Activated CD8-positive, alpha-beta memory T cell treated with anti-CD3 and anti-CD28 coated beads, Interleukin-2, amount 50 U/mL, for 24 hours (primary cell): ENCODE measurements around the gene STARD5.
"Not testable (repeated sequence)": the region's sequence is repeated elsewhere in the genome, so short reads cannot be mapped to it uniquely, and the experiment has no call there.

ENCODE experiments used
- DNase-seq: peaks from one replicate; pipeline ENCODE4 v3.0.0-alpha.2; 2020; ENCODE audit errors: extremely low read depth

The STARD5 gene

GRCh38 chr15:81323944-81324881 lies at the start of gene STARD5:
STARD5 (minus strand) TSS chr15:81324141; CDS start chr15:81324099, 42 bp downstream.
- peak; percentile 92 for DNase-seq

GRCh38 chr15:81373176-81373575 lies 49.2 kb upstream of the STARD5 start:
- no peak for DNase-seq

GRCh38 chr15:81372575-81372974 lies 48.6 kb upstream of the STARD5 start:
- no peak for DNase-seq

GRCh38 chr15:81363718-81364500 lies 40.0 kb upstream of the STARD5 start:
- DNase-seq = no peak

- DNase-seq = no peak
Measured at GRCh38 chr15:81363276-81363675, 39.3 kb upstream of the STARD5 start.

- DNase-seq = no peak
Measured at GRCh38 chr15:81362790-81363189, 38.8 kb upstream of the STARD5 start.

GRCh38 chr15:81361891-81362290 lies 38.0 kb upstream of the STARD5 start:
- DNase-seq = no peak

- DNase-seq = no peak
Measured at GRCh38 chr15:81360491-81360890, 36.5 kb upstream of the STARD5 start.

- DNase-seq = no peak
Measured at GRCh38 chr15:81358248-81358647, 34.3 kb upstream of the STARD5 start.

- DNase-seq = no peak
Measured at GRCh38 chr15:81357180-81357686, 33.3 kb upstream of the STARD5 start.

- no peak for DNase-seq
Measured at GRCh38 chr15:81356252-81356651, 32.3 kb upstream of the STARD5 start.

- no peak for DNase-seq
Measured at GRCh38 chr15:81351651-81352050, 27.7 kb upstream of the STARD5 start.

- no peak for DNase-seq
Measured at GRCh38 chr15:81349271-81349670, 25.3 kb upstream of the STARD5 start.

GRCh38 chr15:81348691-81349090 lies 24.8 kb upstream of the STARD5 start:
- not testable (repeated sequence) for DNase-seq

- no peak for DNase-seq
Measured at GRCh38 chr15:81347910-81348309, 24.0 kb upstream of the STARD5 start.

GRCh38 chr15:81346611-81347010 lies 22.7 kb upstream of the STARD5 start:
- DNase-seq = no peak

- no peak for DNase-seq
Measured at GRCh38 chr15:81343371-81343770, 19.4 kb upstream of the STARD5 start.

GRCh38 chr15:81341351-81341750 lies 17.4 kb upstream of the STARD5 start:
- DNase-seq = no peak

- DNase-seq = no peak
Measured at GRCh38 chr15:81339851-81340250, 15.9 kb upstream of the STARD5 start.

GRCh38 chr15:81339321-81339720 lies 15.4 kb upstream of the STARD5 start:
- DNase-seq = no peak

- DNase-seq = no peak
Measured at GRCh38 chr15:81338170-81339007, 14.4 kb upstream of the STARD5 start.

GRCh38 chr15:81337713-81338157 lies 13.8 kb upstream of the STARD5 start:
- DNase-seq = no peak
